Midbrain (tissue), 1 donor: ENCODE data around the gene STX18.
"Not testable (repeated sequence)": the region's sequence is repeated elsewhere in the genome, so short reads cannot be mapped to it uniquely, and the experiment has no call there.

ENCODE experiments used
- DNase-seq: peaks from one replicate; lab custom pipeline; 2025; lab: John Stamatoyannopoulos, UW

STX18 gene

DNA sequence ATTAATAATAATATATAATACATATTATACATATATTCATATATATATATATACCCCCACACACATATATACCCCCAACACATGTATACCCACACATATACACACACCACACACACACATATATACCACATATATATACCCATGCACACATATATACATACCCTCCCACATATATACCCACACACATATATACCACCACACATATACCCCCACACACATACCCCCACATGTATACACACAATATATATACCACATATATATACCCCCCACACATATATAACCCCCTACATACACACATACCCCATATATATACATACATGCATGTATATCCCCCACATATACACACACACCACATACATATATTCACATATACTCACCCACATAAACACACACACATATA, 103.0 kb downstream of the STX18 start:
- no peak for DNase-seq

DNA sequence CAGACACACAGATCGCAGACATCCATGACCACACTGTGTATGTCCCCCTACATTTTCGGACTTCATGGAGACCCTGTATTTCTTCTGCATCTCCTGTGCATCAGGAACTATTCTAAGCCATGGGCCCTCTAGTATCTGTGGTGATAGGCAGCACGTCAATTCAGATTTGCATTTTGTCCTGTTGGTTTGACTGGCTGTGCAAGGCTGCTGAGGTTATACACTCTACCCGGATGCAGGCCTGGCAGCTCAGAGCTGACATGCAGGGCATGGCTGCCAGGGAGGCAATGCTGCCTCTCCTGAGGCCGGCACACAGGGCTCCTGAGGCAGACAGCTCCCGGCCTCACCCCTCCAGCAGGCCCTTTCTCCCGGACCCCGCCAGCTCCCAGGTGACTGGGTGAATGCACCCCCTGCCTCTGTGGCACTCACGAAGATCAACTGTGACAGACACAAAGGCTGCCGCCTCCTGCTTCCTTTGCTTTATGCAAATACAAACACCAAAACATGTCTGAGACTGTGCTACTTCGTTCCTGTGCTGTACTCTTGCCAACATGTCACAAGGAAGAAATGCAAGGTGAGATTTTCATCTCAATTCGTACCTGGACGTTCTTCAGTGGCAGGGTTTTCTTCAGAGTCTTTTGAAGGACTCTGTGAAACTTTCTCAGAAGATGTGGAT, 103.9 kb downstream of the STX18 start:
- DNase-seq: no peak

DNA sequence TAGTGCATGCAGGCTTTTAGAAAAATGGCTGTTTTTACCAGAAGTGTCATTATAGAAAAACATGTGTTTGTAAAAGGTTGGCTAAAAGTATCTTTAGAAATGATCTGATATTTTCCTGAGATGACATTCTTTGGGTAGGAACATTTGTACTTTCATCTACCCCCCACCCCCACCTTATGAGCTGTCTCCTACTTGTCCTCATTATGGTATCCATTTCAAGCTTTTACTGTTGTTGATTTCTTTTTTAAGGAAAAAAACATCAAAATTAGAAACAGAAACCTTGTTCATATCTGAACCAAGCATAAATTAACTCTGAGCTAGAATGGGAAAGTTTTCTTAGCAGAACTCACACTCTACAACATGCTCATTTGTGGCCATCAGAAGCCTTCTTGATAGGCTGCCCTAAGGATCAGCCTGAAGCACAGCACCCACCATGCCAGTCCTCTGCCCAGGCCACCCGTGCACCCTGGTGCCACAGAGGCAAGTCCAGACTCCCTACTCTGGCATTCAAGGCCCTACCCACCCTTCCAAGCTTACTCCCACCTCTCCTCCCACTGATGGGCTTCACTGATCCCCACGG, 105.5 kb downstream of the STX18 start:
- no peak for DNase-seq

DNA sequence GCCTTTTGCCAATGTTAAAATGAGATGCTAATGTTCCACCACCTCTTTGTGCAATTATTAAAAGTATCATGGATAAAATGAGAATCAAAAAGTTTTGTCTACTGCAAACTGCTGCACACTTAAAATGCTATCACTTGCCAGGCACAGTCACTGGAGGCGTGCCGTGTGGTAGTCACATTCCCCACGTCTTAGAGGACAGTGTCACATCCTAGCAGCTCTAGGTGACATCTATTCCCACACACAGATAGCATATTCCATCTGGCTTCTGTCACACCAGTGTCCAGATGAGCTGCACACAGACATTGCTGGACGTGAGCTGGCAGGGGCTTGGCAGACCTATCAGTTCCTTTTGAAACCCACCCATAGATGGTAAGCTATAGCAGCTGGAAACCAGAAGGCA, 107.9 kb downstream of the STX18 start:
- DNase-seq: no peak

DNA sequence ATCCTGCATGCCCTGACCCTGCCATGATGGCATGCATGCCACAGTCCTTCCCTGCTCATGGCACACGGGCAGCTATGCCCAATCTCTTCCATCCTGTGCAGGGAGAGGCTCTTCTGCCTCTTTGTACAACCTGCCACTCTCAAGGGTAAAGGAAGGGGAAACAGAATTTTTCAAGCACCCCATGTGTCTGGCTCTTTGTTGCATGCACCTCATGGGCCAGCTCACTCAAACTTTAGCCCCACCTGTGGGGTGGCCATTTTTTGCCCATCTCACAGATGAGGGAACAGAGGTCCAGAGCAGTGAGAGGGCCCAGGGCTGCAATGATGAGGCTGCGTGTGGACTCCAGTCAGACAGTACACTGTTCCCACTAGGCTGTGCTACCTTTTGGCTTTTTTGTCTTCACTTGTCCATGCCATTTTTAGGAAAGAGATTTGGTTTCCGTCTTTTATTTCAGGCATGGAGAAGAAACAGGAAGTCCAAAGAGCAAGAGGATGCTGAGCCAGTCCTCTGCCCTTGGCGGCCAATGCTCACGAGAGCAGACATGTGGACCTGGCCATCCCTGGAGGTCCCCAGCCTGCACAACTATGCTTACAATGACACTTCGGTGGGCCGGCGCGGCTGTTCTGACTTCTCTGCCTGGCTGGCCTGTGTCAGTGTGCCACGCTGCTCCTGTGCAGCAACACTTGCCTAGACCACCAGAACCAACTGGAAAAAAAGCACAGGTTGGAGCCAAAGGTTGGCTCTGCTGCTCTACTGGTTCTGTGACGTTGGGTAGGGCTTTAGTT, 109.3 kb downstream of the STX18 start:
- DNase-seq: no peak

DNA sequence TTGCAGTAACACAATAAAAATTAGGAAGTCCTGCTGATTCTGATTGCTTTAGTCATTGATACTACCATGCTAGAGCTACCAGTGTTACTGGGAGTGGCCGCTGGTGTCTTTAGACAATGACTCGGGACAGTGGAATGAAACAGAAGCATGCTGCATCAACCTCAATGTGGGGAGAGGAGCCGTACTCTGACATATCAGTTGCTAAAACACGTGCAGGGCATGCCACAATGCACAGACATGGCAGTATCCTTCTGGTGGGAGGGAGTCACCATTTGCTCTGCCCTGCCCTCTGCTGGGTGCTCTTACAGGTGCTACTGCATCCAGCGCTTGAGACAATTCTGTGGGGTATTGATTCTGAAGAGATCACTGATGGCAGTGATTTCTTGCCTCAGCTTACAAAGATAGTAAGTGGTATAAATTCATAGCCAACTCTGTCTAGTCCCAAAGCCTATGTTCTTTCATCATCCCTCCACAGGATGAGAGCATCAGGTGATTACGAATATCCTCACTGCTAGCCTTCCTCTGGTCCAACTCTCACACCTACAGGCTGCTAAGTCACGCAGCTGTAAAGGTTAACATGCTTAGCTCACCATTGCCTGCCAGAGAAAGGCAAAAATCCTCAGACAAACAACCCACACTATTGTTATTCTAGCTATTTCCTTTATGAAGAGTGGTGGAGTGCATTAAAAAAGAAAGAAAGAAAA, 111.2 kb downstream of the STX18 start:
- DNase-seq: peak; percentile 55

DNA sequence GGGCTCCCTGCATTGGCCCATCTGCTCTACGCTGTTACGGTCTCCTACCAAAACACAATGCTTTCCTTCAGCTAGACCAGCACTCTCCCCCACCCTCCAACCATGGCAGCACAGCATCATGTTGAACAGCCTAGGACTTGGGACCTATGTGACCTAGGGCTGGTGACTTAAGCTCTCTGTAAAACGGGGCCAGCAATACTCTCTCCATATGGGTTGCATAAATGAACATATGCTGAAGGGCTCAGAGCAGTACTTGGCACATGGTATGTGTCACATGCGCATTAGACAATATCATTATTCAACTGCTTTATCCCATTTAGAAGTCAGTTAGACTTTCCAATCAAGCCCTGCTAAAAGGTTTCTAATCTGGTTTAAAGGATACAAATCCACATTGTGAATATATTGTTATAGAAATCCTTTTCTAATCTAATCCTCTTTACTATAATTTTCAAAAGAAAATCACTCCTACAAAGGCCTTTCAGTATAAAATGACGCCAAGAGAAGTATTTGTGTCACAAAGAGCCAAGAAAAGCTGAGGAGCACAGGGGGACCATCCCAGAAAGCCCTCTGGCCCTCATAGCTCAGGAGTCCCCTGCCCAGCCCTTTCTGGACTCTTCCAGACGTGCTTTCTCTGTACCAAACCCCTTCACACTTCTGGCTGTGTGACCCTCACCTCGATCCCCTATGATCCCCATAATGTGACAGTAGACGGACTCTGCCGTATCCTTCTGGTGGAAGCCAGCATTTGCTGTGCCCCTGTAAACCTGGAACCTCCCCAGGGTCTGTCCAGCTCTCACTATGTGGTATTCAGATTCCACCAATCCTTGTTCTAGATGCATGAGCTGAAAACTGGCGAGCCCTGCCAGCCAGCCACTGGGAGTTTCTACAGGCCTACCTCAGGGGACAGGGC, 112.6 kb downstream of the STX18 start:
- DNase-seq: peak; percentile 11

DNA sequence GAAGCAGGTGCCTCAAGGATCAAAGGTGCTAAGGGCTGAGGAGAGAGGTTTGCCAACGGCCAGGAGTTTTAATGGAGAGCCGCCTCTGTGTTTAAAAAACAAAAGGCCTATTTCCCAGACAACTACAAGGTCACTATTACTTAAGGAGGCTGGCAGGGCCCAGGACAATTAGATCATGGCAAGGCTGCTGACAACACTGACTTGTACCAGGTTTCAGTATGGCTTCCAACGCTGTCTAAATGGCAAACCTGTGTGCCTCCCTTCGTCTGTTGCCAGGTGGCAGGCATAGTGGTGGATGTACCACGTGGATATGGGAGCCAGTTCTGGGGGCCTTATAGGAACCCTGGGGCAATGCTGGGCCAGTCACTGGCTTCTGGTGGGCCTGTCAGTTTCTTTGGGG, 114.0 kb downstream of the STX18 start:
- DNase-seq: no peak

DNA sequence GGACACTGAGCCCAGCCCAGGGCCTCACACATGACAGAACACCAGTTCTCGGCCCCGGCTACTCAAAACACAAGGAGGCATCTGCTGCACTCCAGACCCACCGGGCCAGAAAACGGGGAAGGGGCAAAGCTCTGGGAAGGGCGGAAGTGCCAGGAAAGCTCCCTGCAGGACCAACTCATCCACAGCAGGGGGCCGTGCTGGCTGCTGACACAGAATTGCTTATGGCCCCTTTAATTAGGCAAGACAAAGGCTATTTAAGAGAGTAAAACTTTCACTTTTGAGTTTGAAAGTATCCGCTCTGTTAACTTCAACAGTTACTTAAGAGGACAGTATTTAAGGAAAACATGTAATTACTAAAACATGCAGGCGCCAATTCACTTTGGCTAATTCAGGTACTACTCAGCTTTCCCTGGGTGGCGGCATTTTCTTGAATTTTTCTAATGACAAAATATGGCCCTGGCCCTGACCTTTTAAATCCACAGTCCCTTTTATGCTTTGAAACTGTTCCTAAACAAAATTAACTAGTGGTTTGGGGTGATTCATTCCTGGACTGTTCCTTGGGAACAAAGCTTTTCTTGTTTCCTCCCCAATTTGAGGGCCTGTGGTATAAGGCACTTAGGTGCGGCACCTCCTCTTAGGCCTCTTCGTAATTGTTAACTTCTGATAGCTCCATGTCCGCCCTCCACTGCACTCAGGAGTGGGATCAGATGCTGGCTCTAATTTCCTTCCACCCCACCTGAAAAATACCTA, 114.6 kb downstream of the STX18 start:
- no peak for DNase-seq

DNA sequence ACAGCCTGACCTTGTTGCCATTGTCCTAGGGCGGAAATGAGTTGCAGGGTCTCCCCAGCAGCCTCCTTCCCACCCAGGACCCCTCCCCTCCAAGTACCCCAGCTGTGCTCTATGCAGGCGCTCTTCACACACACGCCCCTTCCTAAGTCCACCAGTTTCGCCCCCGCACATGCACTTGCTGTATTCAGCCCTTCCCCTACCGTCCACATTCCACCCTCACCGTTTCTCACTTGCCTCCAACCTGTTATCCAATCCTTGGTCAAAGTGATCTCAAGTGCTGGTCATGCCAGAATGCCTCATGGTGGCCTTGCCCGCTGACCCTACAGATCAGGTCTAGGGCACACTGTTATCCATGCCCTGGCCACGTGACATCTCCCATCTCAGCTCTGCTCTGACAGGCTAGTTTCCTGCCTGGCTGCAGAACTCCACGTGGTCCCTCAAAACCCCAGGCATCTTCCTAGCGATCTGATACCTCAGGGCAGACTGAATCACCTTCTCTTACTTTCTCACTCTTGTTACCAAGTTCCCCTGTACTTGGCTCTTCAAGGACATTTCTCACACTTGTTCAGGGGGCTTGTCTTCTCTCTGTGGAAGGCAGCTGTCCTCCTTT, 115.2 kb downstream of the STX18 start:
- DNase-seq: no peak

DNA sequence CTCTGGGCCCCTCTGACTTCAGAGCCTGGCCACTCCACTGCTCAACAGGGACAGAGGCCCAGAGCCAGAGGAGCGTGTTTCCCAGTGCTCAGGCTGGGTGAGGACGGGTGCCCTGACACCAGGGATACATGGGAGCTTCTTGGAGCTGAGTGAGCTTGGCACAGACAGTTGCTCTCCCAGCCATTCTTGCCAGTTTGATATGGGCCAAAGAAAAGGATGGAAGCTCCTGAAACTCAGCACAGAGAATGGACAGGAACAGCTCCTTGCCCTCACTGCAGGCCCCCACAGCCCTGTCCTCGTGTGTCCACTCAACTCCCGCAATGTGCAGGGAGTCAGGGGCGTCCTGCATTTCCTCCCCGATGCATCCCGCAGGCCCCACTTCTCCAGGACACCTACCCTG, 116.2 kb downstream of the STX18 start:
- no peak for DNase-seq

DNA sequence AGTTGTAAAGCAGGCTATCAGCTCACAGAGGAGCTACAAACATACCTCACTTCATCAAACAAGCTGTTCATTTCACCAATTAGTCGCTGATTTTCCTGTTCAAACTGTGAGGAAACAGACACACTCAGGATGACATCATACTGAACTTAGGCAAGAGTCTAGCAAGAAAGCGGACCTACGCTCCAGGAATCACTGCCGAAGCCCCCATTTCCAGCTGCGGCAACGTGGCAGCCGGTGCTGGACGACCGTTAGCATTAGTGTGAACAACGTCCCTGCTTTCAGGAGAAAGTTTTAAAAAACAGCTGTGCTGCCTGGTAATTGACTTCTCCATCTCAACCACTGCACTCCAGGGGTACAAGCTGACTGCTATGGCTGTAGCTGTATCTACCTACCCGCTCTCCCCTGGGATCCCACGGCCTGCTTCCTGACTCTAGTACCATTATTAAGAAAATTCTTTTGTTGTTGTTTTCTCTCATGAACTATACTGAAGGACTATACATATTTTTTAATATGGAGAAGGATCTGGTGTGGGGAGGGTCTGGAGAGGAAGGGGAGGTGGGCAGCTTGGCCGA, 116.6 kb downstream of the STX18 start:
- no peak for DNase-seq

DNA sequence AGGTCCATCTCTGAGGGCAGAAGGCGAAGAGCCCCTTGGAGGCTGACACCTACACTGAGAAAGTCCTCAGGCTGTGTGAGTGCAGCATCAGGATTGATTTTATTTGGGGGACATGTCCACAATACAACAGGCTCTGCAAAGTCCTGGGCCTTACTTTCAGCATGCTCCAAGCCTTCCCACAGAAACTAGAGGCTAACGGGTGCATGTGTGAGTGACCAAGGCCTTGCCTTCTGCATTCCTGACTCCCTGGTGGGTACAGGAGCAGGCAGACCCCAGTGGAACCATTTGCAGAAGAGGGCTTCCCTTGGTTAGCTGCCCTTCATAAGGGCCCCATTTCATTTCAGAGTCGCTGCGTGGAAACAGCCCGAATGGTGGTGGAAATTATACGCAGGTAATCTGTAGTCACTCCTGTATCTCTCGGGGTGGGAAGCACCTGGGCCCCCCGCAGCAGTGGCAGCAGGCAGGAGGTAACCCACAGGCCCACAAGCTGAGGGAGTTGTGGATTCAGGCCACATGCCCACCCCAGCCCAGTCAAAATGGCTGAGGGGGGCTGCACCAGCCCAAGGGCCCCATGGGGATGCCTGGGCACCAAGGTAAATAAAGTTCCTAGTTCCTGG, 117.2 kb downstream of the STX18 start:
- no peak for DNase-seq

DNA sequence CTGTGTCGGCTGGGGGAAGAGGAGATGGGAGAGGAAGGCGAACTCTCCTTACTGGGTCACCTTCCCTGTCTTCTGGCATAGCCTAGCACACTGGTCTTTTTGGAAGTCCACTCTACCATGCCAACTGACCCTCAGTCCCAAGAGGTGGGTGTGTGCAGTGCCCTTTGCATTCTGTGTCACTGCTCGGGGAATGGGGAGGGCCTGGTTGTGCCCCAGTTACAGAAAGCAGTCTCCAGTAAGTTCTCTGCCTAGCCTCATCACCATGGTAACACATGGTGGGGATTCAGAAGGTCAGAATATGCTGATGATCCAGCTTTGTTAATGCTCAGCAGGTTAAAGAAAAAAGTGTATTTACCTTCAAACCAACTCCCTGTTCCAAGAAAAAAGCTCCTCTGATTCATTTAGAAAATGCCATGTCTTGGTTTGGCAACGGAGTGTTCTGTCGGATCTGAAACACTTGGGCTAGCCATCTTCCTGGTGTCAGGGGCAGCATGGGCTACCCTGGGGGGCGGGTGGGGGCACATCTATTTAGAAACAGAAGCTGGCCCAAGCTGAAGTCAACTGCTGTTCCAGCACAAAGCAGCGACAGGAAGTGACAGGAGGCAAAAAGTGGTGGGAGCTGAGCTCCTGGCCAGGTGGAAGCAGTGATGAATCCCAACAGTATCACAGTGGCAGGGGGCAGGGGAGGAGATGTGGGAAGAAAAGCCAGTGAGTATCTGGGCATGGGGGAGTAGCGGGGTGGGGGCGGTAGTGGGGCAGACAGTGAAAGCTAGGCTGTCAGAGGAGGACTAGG, 117.9 kb downstream of the STX18 start:
- no peak for DNase-seq

DNA sequence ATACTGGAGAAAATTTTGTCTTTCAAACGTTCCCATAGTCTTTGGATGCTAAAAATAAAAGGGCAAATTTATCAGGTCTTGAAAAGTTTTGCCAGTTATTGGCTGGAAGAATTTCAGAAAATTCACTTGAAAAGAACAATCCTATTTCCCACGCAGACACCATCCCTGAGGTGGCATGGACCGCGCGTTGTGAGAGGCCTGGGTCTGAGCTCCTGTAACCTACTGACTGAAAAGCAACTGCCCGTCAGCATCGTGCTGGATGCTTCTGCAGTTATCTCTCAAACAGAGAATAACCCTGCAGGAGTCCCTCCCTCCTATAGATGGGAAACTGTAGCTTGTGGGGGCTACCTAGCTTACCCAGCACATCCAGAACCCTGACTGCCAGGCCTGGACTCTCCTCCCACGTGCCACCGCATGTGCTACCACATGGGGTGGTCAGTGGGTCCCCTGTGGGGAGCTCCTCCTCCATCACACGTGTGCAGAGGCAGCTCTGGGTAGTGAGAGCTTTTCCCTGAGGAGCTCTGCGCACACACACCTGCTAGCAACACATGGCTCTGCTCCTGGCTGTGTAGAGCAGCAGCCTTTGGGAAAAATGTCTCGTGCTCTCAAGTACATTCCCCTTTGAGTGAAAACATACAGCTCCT, 118.9 kb downstream of the STX18 start:
- no peak for DNase-seq

DNA sequence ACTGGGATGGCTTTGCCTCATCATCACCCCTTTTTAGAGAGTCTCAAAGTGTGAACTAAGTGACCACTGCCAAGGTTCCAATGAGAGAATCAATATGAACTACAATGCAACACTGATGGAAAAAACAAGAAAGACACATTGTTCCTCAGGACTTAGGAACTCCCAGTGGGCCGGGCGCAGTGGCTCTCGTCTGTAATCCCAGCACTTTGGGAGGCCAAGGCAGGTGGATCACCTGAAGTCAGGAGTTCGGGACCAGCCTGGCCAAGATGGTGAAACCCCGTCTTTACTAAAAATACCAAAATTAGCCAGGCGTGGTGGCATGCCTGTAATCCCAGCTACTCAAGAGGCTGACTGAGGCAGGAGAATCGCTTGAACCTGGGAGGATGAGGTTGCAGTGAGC, 119.7 kb downstream of the STX18 start:
- not testable (repeated sequence) for DNase-seq

DNA sequence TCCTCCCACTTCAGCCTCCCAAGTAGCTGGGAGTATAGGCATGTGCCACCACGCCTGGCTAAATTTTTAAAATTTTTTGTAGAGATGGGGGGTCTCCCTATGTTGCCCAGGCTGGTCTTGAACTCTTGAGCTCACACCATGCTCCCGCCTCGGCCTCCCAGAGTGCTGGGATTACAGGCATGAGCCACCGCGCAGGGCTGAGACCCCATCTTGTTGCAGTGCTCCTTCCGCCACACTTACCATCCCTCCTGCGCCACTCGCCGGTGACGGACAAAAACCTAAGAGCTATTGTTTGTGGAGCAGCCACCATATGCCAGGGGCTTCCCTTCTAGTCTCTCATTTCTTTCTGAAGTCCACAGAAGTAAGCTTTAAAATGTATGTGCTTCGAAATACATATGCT, 120.5 kb downstream of the STX18 start:
- DNase-seq: no peak

DNA sequence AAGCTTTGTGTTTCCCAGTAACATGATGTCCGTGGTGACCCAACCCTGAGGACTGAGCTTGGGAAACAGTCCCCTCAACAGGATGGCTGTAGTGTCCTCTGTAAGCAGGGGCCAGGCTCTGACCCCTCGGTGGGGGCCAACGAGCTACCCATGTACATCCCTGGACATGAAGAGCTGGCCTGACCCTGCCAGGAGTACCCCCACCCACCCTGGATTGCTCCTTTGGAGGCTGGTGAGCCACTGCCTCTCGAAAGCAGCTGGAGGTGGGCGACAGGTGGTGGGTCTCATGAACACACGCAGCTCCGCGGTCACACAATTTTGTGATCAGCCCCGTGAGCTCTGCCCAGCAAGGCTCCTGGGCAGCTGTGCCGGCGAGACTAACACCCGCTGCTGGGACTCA, 121.4 kb downstream of the STX18 start:
- no peak for DNase-seq
